Neural cell (in vitro differentiated cells): ENCODE data around the gene RGS7BP. TPM values are rescaled to one million over a fixed set of nuclear protein-coding genes. Genes with fewer than 3 reads are reported as not detected.

Source experiments
- H2AFZ ChIP-seq: fragments of 200-600, 300-800 bp; sonication (generic), shearing (Covaris generic); 2 replicates; pipeline ENCODE4 v1.6.0; 2014; ENCODE audit warnings: low read depth, mild to moderate bottlenecking, antibody characterized with exemption, low read length, moderate library complexity
- H3F3A ChIP-seq: fragments of 200-600 bp; shearing (Covaris generic); 2 replicates; pipeline ENCODE4 v1.6.1; 2016; ENCODE audit warnings: mild to moderate bottlenecking, moderate library complexity, mixed read lengths, antibody characterized with exemption, low read length; ENCODE audit not compliant: insufficient read depth, poor library complexity, severe bottlenecking
- H3K27ac ChIP-seq: fragments of 200-600, 300-800 bp; sonication (generic), shearing (Covaris generic); 2 replicates; pipeline ENCODE4 v1.5.1; 2014; ENCODE audit warnings: mild to moderate bottlenecking, low read length, moderate library complexity
- H3K27me3 ChIP-seq: fragments of 300-800, 200-600 bp; sonication (generic), shearing (Covaris generic); 2 replicates; pipeline ENCODE4 v1.6.0; 2014; ENCODE audit warnings: mild to moderate bottlenecking, low read depth, low read length, moderate library complexity; ENCODE audit not compliant: insufficient read depth
- H3K36me3 ChIP-seq: fragments of 300-800, 200-600 bp; sonication (generic), shearing (Covaris generic); 2 replicates; pipeline ENCODE4 v1.5.1; 2014; ENCODE audit warnings: mild to moderate bottlenecking, antibody characterized with exemption, low read length, moderate library complexity; ENCODE audit not compliant: insufficient read depth
- H3K4me2 ChIP-seq: fragments of 300-800, 200-600 bp; sonication (generic), shearing (Covaris generic); 2 replicates; pipeline ENCODE4 v1.6.0; 2014; ENCODE audit warnings: mild to moderate bottlenecking, low read length
- H3K4me3 ChIP-seq: fragments of 300-800, 200-600 bp; sonication (generic), shearing (Covaris generic); 2 replicates; pipeline ENCODE4 v1.5.1; 2014; ENCODE audit warnings: mild to moderate bottlenecking, low read length, moderate library complexity
- H3K79me2 ChIP-seq: fragments of 200-600 bp; shearing (Covaris generic); replicated peaks from 2 replicates; pipeline ENCODE4 v1.6.0; 2014; ENCODE audit warnings: mild to moderate bottlenecking, low read length, moderate library complexity; ENCODE audit not compliant: insufficient read depth
- H3K9ac ChIP-seq: fragments of 300-800, 200-600 bp; sonication (generic), shearing (Covaris generic); 2 replicates; pipeline ENCODE4 v1.6.1; 2016; ENCODE audit warnings: mild to moderate bottlenecking, low read length, mixed read lengths
- H3K9me2 ChIP-seq: fragments of 200-600 bp; shearing (Covaris generic); 2 replicates; pipeline ENCODE4 v1.6.1; 2016; ENCODE audit warnings: mild to moderate bottlenecking, low read length, mixed read lengths; ENCODE audit not compliant: insufficient read depth
- H3K9me3 ChIP-seq: fragments of 200-600, 300-800 bp; sonication (generic), shearing (Covaris generic); 2 replicates; pipeline ENCODE4 v1.6.1; 2016; ENCODE audit warnings: mild to moderate bottlenecking, mixed run types, low read length, moderate library complexity, mixed read lengths
- H4K20me1 ChIP-seq: fragments of 200-600 bp; shearing (Covaris generic); 2 replicates; pipeline ENCODE4 v1.6.1; 2016; ENCODE audit warnings: mild to moderate bottlenecking, mixed run types; ENCODE audit not compliant: insufficient read depth
- EP300 ChIP-seq: fragments of 450-650 bp; conservative IDR thresholded peaks from 2 replicates; pipeline ENCODE4 v1.6.1; 2014; ENCODE audit warnings: antibody characterized with exemption, mild to moderate bottlenecking, moderate library complexity; ENCODE audit not compliant: poor library complexity, severe bottlenecking
- EZH2 ChIP-seq: fragments of 200-600, 300-800 bp; shearing (Covaris generic), sonication (generic); IDR thresholded peaks from 2 replicates; pipeline ENCODE4 v1.6.1; 2014; ENCODE audit warnings: antibody characterized with exemption, low read length, borderline replicate concordance, mild to moderate bottlenecking; ENCODE audit not compliant: insufficient read depth, poor library complexity, severe bottlenecking
- MXI1 ChIP-seq: fragments of 450-650 bp; conservative IDR thresholded peaks from 2 replicates; pipeline ENCODE4 v1.6.1; 2014; ENCODE audit warnings: antibody characterized with exemption, mild to moderate bottlenecking; ENCODE audit not compliant: poor library complexity, severe bottlenecking
- POLR2AphosphoS5 ChIP-seq: IDR thresholded peaks from 2 replicates; pipeline ENCODE4 v1.6.1; 2012
- RAD21 ChIP-seq: fragments of 450-650 bp; conservative IDR thresholded peaks from 2 replicates; pipeline ENCODE4 v1.6.1; 2014; ENCODE audit warnings: antibody characterized with exemption, mild to moderate bottlenecking, moderate library complexity
- SMC3 ChIP-seq: fragments of 450-650 bp; conservative IDR thresholded peaks from 2 replicates; pipeline ENCODE4 v1.6.1; 2014; ENCODE audit warnings: antibody characterized with exemption, mild to moderate bottlenecking, moderate library complexity; ENCODE audit not compliant: poor library complexity
- TAF1 ChIP-seq: IDR thresholded peaks from 2 replicates; pipeline ENCODE4 v1.6.1; 2012; ENCODE audit warnings: low read depth
- polyA plus RNA-seq: library from polyadenylated mRNA; depleted of rRNA; stranded (reverse); fragments of >200 nt; gene quantifications from 2 replicates; pipeline ENCODE4 v1.2.3, GENCODE V29; 2014
- TF ChIP-seq, protein P1 (sequence below): IDR thresholded peaks from 2 replicates; pipeline ENCODE4 v1.6.1; 2012; ENCODE audit warnings: borderline replicate concordance
- TF ChIP-seq, protein P2 (sequence below): fragments of 450-650 bp; IDR thresholded peaks from 2 replicates; pipeline ENCODE4 v1.5.1; 2014; ENCODE audit warnings: antibody characterized with exemption, mild to moderate bottlenecking, moderate library complexity; ENCODE audit not compliant: poor library complexity, severe bottlenecking

The RGS7BP gene
- polyA plus RNA-seq, 1 donor from 2014 or later: 9.5 TPM

DNA sequence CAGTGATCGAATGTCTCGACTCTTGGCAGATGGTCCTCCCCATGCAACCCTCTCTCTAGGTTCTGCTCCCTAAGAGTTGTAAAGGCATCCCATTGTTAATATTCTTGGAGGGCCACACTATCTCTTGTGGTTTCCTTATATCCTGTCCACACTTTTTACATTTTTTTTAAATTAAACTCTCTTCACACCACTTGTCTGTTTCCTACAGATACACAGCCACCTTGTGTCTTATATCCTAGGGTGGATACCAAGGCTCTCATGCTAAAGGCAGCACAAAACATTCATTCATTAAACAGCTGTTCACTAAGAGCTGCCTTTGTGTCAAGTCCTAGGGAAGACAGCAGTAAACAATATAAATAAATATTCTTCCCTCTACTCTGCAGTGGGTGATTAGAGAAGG is 124.0 kb downstream of the RGS7BP start:
- Histone ChIP-seq H3F3A (no peaks in the 10 kb centered on the region), H3K4me3 (no peak overlapping the region), H3K79me2 (no peaks in the 10 kb centered on the region), H3K27me3 (no peaks in the 10 kb centered on the region), H3K9ac (no peak overlapping the region), H2AFZ (no peak overlapping the region), H3K27ac (no peak overlapping the region), H3K36me3 (no peaks in the 10 kb centered on the region), H3K9me2 (no peaks in the 10 kb centered on the region), H4K20me1 (no peaks in the 10 kb centered on the region), H3K9me3 (no peaks in the 10 kb centered on the region), H3K4me2 (no peak overlapping the region)
- TF ChIP-seq MXI1 (no peak), SMC3 (no peak), EZH2 (no peak), POLR2AphosphoS5 (no peak), RAD21 (no peak), EP300 (no peak), TAF1 (no peak)
- TF ChIP-seq, protein P1, sequence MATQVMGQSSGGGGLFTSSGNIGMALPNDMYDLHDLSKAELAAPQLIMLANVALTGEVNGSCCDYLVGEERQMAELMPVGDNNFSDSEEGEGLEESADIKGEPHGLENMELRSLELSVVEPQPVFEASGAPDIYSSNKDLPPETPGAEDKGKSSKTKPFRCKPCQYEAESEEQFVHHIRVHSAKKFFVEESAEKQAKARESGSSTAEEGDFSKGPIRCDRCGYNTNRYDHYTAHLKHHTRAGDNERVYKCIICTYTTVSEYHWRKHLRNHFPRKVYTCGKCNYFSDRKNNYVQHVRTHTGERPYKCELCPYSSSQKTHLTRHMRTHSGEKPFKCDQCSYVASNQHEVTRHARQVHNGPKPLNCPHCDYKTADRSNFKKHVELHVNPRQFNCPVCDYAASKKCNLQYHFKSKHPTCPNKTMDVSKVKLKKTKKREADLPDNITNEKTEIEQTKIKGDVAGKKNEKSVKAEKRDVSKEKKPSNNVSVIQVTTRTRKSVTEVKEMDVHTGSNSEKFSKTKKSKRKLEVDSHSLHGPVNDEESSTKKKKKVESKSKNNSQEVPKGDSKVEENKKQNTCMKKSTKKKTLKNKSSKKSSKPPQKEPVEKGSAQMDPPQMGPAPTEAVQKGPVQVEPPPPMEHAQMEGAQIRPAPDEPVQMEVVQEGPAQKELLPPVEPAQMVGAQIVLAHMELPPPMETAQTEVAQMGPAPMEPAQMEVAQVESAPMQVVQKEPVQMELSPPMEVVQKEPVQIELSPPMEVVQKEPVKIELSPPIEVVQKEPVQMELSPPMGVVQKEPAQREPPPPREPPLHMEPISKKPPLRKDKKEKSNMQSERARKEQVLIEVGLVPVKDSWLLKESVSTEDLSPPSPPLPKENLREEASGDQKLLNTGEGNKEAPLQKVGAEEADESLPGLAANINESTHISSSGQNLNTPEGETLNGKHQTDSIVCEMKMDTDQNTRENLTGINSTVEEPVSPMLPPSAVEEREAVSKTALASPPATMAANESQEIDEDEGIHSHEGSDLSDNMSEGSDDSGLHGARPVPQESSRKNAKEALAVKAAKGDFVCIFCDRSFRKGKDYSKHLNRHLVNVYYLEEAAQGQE: no peak
- TF ChIP-seq, protein P2, sequence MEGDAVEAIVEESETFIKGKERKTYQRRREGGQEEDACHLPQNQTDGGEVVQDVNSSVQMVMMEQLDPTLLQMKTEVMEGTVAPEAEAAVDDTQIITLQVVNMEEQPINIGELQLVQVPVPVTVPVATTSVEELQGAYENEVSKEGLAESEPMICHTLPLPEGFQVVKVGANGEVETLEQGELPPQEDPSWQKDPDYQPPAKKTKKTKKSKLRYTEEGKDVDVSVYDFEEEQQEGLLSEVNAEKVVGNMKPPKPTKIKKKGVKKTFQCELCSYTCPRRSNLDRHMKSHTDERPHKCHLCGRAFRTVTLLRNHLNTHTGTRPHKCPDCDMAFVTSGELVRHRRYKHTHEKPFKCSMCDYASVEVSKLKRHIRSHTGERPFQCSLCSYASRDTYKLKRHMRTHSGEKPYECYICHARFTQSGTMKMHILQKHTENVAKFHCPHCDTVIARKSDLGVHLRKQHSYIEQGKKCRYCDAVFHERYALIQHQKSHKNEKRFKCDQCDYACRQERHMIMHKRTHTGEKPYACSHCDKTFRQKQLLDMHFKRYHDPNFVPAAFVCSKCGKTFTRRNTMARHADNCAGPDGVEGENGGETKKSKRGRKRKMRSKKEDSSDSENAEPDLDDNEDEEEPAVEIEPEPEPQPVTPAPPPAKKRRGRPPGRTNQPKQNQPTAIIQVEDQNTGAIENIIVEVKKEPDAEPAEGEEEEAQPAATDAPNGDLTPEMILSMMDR: no peak

DNA sequence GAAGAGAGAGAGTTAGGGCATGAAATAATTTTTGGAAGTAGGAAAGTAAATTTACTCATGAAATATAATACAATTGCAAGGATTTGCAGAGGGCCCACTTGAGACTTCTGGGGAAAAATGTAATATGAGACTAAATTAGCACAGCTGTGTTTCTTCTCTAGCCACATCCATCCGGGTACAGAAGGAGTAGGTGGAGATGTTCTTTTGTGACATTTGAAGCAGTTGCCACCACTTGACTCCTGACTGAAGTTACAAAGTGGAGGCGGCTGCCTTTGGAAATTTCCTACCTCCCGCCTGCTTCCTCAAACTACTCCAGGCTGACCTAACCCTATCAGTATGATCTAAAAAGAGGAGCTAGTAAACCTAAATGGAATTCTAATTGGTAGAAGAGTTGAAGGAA is 126.4 kb downstream of the RGS7BP start:
- H3K4me2 ChIP-seq: no peak overlapping the region

More for the DNA sequence above, 126.4 kb downstream of the RGS7BP start:
- Histone ChIP-seq H3K9me3 (no peaks in the 10 kb centered on the region), H3K36me3 (no peaks in the 10 kb centered on the region), H3K4me3 (no peak overlapping the region), H3K27me3 (no peaks in the 10 kb centered on the region), H4K20me1 (no peaks in the 10 kb centered on the region), H2AFZ (no peak overlapping the region), H3K79me2 (no peaks in the 10 kb centered on the region), H3K9ac (no peak overlapping the region), H3F3A (no peaks in the 10 kb centered on the region), H3K27ac (no peak overlapping the region), H3K9me2 (no peaks in the 10 kb centered on the region)
- no peak for TF ChIP-seq MXI1
- no peak for TF ChIP-seq EZH2
- TF ChIP-seq TAF1: no peak
- TF ChIP-seq EP300: no peak
- no peak for TF ChIP-seq RAD21
- TF ChIP-seq, protein P2: no peak
- no peak for TF ChIP-seq SMC3
- TF ChIP-seq, protein P1: no peak
- no peak for TF ChIP-seq POLR2AphosphoS5
